ENCODE data around the gene LMCD1.
A peak's percentile ranks its signal among the peaks of the same experiment; 100 is the strongest.

Gene LMCD1

DNA sequence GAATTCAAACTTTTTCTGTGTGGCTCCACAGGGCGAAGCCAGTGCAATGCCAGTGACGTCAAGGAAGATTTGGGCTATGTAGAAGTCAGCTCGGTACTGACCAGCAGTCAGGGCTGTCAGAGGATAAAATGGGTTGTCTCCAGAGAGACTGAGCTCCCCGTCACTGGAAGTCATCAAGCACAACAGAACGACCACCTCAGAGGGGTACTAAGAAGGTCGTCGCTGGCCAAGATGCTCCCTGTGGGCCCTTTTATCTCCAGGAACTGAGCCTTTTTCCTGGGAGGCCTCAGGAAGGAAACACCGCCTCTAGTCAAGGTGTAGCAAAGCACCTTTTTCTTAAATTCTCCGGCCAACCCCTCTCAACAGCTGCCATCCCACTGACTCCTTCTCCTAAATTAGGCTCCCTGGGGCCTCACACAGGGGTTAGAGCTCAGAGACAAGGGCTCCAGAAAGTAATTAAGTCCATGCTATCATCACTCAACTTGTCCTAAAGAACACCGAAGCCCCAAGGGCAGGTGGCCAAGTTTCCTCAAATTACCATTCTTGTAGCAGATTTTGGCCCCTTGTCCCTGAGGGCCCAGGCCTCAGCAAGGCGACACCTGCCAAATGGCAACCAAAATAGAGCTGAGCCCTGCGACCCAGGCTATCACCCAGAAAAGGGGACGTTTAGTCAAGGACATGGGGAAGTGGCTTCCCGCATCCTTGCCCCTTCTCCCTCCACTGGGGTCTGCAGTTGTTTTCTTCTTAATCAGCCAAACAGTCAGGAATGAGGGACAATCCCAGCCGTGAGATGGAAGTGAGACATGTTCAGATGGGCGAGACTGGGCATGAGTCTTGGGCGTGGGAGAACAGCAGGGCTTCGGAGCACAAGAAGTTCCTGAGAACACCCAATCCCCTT is 94.9 kb downstream of the LMCD1 start:
- no peak for DNase-seq

DNA sequence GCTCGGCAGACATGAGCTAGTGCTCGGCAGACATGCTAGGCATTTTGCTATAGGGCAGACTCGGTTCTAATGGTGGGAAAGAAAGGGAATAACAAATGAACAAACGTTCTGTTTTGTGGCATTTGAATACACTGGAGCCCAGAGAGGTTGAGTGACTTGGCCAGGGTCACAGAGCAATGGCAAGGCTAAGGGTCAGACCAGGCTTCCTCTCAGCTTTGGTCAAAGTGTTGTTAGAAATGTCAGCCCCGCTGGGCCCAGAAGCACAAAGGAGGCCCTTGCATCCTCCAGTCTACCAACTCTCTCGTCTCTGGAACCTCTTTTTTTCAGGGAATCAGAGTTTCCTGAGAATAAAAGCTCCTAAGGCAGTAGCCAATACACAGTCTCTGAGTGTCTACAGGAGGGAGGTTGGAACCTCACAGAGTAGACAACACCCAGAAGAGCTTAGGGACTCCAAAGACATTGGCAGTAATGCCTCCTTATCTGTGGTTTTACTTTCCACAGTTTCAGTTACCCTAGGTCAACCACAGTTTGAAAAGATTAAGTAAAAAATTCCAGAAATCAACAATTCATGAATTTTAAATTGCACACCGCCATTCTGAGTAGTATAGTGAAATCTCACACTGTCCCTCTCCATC is 95.7 kb downstream of the LMCD1 start:
- DNase-seq, result no peak

DNA sequence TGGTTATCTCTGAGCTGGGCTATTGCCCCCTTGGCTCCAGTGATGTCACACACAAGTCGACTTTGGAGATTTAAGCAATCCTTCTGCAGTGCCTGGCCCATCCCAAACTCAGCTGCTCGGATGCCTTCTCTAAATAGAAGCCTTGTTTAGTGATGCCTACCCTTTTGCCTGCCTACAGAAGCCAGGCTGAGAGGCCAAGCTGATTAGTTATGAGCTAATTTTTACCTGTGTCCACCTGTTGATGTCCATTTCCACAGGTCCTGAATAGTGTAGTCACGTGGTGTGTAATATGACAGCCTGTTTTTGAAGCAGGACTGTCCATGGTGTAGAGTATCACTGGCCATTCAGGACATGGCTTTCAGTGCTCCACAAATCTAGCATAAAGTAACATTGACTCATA is 97.5 kb downstream of the LMCD1 start:
- no peak for DNase-seq

DNA sequence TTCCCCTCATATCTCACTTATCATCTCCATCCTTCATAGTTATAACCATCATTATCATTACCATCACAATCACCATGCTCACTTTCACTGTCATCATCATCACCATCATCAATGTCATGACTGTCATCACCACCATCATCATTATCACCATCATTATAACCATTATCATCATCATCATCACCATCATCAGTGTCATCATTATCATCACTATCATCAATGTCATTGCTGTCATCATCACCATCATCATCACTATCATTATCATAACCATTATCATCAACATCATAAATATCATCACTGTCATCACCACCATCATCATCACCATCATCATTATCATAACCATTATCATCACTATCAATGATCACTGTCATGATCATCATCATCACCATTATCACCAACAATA is 98.8 kb downstream of the LMCD1 start:
- no peak for DNase-seq

DNA sequence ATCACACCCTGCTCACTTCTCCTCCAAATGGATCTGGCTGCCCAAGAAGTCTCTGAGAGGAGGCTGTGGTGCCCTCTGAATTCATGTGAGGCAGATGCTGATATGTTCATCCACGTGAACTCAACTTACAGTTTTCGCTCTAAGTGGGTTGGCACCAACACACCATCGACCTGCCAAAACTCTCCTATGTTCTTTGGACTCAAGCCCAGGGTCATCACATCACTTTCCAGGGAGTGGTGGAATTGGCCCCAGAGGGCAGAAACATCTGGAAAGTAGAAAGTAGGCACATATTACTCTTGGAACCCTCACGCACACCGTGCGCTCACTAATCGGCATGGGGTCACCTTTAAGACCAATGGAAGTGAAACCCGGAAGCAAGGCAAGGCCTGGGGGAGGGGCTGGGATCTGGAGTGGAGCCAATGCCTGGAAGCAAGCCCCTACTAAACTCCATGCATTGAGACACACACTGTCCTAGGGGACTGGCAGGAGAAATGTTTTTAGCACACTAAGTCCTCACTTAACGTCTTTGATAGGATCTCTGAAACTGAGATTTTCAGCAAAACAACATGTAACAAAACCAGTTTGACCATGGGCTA is 101.6 kb downstream of the LMCD1 start:
- no peak for DNase-seq

DNA sequence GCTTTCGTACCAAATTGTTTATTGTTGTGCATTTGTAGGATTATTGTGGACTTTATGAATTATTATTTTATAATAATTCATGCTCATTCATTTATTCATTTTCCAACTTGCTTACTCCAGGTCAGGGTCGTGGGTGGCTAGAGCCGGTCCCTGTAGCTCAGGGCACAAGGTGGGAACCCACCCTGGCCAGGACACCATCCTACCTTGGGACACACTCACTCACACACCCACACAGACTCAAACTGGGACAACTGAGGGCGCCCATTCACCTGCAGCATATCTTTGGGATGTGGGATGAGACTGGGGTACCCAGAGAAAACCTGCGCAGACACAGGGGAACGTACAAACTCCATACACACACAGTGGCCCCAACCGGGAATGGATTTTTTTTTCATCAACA is 102.4 kb downstream of the LMCD1 start:
- DNase-seq, result no peak

DNA sequence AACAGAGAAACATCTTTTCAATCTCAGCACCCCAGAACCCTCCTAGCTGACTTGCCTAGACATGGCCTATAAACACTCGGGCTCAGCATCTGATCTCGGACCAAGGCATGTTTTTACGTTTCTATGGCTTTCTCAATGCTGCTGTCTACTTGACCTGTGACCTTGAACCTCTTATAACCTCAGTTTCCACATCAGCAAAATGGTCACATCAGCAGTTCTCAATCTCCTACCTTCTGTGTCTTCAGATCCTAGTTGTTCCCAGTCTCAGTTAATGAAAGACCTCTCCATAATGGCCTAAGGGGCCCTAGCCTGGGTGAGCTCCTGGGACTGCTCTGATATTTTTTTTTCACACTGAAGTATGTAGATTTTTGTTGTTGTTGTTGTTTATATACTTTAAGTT is 103.4 kb downstream of the LMCD1 start:
- no peak for DNase-seq

DNA sequence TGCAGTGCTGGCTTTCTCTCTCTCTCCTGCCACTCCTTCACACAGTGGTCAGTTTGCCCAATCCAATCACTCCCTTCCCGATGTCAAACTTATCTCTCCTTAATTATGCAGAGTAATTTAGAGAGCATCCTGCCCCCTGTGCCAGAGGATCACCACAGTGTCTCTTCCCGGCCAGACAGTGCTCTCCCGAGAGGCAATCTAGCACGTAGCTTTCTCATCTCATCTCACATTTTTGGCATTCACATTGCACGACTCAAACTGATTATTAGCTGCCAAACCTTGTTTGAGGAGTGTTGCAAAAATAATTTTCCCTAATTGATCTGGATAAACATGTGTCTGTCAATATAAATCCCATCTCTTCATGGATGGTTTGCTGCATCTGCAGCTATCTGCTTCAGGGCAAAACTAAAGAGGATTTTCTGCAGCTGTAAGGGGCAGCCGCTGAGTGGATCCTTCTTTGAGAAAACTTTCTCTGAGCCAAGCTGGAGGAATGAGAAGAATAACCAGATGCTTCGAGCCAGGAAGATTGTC is 105.1 kb downstream of the LMCD1 start:
- no peak for DNase-seq

DNA sequence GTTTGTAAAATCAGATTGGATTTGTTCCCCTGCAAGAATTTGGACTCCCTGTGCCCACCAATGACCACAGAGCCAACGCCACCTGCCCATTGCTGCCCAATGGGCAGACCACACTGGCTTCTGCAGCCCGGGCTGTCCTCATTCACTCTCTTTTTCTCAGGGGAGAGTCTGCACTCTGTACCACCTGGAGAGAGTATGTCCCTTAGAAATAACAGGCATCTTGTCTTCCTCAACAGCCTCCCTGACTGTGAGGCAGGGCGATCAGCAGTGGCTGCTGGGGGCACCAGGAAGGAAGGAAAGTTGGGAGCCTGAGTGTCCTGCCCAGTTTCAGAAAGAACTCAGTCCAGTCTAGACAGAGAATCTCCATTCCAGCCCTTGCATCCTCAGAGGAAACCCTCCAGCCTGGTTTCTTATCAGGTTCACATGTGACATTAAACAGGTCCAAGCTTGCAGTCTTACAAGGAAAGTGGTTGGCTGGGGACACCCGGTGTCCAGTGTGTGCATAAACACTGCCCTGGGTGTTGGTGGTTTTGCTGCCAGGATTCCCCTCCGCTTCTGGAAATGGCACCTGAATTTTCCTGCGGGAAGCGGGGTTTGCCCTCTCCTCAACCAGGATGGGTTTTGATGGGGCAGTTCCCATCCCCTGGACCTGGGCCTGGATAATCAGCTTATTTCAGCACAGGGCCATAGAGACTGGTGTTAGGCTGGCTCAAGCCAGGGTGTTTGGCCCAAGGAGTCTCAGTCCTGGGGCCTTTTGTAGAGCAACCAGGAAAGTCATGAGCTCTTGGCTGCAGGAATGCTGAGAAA is 105.8 kb downstream of the LMCD1 start:
- DNase-seq, result no peak

DNA sequence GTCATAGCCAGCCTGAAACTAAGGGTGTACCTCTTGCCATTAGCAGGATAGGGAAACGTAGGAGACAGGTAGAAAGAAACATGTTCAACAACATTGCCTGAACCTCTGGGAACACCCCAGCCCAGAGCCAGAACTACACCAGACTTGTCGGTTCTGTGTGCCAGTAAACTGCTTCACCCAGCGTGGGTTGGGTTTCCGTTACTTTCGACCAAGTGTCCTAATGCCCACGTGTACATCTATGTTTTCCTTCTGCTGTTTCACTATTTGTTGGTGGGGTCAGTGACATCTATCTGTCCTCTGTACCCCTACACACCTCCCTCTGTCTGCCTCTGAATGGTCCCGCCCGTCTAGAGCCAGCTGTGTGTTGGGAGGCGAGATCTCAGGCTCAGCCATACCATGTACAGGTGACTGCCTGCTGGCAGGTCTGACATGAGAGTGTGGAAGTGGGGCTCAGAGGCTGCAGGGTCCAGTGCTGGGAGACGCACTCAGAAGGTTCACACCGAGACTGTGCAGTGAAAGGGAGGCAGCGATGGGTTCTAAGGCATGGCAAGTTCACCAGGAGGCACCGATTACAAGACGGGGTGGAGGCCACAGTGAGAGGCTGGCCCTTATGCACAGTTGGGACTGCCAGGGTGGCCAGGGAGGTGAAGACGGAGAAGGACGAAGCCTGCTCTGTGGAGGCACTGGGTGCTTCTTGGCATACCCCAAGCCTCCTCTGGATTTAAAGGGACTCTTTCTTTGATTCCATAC is 106.6 kb downstream of the LMCD1 start:
- no peak for DNase-seq

DNA sequence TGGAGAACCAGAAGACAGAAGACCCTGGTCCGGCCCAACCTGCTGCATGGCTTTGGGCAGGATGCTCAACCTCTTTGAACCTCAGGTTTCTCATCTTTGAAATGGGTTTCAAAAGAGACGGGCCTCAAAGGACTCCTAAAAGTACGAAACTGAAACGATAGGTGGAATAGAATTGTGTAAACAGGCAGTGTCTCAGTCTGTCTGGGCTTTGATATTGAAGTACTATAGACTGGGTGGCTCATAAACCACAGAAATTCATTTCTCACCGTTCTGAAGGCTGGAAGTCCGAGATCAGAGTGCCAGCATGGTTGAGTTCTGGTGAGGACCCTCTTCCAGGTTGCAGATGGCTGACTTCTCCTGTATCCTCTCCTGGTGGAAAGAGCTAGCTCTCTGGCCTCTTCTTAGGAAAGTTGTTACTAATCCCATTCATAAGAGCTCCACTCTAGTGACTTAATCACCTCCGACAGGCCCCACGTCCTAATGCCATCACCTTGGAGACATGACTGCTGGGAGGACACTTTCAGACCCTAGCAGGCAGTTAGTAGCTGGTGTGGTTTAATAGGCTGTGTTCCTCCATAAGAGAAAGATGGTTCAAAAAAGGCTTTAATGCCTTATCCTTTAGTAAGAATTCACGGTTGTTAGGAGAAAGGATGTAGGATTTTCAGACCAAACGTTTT is 107.3 kb downstream of the LMCD1 start:
- no peak for DNase-seq

DNA sequence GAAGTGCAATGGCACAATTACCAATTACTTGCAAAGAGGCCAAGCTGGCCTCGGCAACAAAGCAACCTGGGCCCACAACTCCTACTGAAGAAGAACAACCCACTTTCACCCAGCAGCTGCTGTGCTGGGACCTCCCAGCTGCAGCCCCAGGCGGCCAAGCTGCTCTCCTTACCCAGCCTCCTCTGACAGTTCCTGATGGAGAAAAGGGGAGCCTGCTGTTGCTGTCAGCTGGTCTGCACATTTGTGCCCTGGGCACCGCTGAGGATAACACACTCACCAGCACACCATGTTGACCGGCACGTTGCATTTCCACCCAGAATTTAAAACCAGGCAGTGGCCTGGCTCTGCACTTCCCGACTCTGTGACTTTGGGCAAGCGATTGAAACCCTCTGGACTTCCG is 109.3 kb downstream of the LMCD1 start:
- DNase-seq, result no peak

DNA sequence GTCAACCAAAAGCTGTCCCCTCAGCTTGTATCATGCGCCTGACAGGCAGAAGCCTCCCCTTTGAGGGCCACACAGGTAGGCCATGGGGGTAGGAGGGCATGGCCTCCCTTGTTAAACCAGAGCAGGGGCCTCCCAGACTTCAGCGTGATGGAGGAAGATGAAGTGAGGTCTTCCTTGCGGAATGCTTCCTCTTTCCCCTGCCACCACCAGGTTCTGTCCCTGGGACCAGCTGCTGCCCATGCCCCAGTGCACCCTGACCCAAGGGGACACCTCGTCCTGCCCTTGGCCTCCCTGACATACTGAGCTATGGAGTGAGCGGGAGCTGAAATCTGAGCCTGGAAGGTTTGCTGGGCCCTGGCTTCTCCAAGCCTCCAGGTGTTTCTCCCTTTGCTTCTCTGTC is 116.3 kb downstream of the LMCD1 start:
- DNase-seq, result no peak

DNA sequence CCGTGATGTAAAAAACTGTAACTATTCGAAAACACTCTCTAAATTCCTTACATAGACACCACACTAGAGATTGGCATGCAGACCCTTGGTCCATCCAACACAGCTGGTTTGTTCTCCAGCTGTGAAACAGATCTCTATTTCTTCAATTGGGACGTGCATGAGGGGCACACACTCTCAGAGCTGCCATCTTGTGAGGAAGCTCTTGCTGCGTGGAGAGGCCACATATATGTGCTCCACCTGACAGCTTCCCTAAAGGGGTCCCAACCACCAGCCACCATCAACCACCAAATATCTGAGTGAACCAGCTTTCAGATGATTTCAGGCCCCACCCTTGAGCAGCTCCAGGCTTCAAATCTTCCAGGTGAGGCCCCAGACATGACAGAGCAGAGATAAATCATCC is 117.3 kb downstream of the LMCD1 start:
- DNase-seq, result no peak

DNA sequence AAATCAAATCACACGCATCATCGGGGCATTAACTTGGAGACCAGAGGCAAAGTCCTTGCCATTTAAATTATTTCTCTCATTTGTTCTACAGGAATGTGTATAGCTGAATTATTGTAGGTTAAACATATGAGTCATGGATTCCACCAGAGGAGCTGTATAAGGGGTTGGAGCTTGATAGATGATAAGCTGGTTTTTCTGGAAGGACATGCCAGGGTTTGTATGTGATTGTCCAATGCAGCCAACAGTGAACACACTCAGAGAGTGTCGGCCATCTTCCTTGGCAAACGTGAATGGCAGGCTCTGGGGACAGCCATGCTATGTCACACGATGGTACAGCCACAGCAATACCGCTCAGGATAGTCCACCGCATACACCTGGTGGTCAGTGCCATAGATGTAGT is 117.9 kb downstream of the LMCD1 start:
- DNase-seq, result no peak

DNA sequence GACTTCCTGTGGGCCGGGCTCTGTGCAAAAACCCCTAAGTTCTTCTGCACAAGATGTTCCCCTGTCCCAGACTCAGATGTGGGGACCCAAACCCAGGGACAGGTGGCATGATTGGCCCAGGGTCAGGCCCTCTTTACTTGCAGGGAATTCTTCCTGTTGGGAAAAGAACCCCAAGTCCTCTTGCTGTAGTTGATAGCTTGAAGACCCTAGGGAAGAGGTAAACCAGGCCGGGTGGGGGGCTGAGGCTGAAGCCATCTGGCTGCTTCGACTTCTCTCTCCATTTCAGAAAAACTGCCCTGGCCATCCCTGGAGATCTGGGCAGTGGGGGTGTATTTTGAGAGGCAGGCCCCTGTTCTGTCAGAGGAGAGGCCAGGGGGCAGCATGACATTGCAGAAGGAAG is 119.5 kb downstream of the LMCD1 start:
- no peak for DNase-seq

DNA sequence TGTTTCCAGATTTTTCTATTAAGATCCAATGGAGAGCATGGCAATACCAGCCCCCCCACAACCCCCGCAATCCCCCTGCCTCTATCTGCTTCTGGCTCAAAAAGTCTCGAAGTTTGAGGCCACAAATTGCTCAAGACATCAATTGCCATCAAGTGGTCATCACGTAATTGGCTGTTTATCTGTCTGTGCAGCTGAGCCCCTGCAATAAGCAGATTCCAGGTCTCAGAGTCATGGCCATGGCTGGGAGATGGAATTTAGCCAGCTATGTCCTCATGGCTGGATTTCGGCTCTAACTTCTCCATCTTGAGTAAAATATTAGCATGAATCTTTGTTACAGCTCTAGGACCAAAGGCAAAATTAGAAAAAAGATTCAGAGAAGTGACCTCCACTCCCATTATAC is 120.2 kb downstream of the LMCD1 start:
- DNase-seq, result no peak

DNA sequence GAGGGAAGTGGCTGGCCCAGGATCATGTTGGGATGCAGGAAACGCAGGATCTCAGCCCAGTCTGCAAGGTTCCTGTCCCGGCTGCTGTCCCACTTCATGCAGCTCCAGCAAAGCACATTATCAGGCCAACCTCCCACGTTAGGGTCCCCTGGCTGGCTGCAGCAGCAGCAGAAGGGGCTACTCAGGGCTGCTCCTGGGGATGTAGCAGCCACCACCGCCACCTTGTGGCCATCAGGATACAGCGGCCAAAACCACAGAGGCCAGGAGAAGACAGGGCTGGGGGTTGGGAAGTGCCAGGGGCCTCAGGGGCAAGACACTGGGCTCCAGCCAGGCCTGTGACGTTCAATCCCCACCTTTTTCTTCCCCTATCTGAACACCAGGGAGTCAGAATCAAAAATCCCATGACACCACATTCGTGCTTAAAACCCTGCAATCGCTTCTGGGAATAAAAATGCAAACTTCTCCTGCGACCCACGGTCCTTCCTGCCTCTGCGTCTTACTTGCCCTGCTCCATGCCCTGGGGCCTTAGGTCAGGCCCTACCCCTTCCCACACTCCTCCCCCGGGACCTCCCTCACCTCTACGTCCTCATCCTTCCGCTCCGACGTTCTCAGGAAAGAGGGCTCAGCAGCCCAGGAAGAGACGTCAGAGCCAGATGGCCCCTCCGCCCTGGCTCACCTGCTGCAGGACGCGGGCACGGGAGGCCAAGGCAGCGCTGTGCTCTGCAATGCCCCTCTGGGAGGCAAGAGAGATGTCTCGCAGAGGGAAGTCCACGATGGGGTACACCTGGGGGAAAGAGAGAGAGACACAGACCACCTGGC is 121.5 kb downstream of the LMCD1 start:
- peak; percentile 62 for DNase-seq

DNA sequence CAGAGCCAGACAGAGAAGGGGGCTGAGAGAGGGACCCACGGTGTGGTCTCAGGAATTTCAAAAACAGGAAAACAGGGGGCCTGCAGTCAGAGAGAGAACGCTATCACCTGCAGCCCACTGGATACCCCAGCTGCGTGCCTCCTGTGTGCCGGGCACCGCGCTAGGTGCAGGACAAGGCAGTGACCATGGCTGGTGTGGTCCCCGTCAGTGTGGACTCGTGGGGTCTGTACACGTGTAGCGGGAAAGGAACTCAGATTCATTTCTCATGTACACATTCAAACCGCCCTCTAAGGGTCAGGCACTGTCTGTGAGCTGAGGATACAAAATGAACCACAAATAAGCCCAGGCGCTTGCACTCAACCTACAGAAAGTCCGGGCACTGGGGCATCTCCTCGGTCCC is 122.1 kb downstream of the LMCD1 start:
- DNase-seq, result no peak
